Natural killer cell treated with Interleukin-12 subunit alpha and Interleukin-12 subunit beta and Interleukin-15 and Interleukin-18, amount 100 ng/mL, for 72 hours (primary cell): ENCODE data around the gene SPOCK1. TPM values are rescaled to one million over a fixed set of nuclear protein-coding genes. Genes with fewer than 3 reads are reported as not detected.

Experiments used
- ATAC-seq, 2 donors: fragments of 150-1000 bp; cut with Tn5 transposase in 1 of 2; sonication (Bioruptor Pico), chemical (Tn5 transposase) in 1 of 2; 2 replicates each; pipeline ENCODE4 v1.10.0; 2021
- DNase-seq: peaks from one replicate; pipeline ENCODE4 v3.0.0; 2022; ENCODE audit warnings: low spot score
- H3K27ac Mint-ChIP-seq, 2 donors: 1 replicate in 1 of 2; 2 replicates in 1 of 2; pipeline ENCODE4 v1.8.0; 2022; ENCODE audit warnings: mixed read lengths in 2 of 2, mild to moderate bottlenecking in 1 of 2, moderate library complexity in 1 of 2
- H3K27me3 Mint-ChIP-seq, 2 donors: 1 replicate in 1 of 2; 2 replicates in 1 of 2; pipeline ENCODE4 v1.8.0; 2022; ENCODE audit warnings: mixed read lengths in 2 of 2
- H3K36me3 Mint-ChIP-seq: one replicate; pipeline ENCODE4 v1.8.0; 2022; ENCODE audit warnings: mixed read lengths
- H3K4me1 Mint-ChIP-seq, 2 donors: 1 replicate in 1 of 2; 2 replicates in 1 of 2; pipeline ENCODE4 v1.8.0; 2022; ENCODE audit warnings: low read depth in 2 of 2, mixed read lengths in 2 of 2, mild to moderate bottlenecking in 1 of 2
- H3K4me3 Mint-ChIP-seq: one replicate; pipeline ENCODE4 v1.8.0; 2022; ENCODE audit warnings: mixed read lengths
- H3K9me3 Mint-ChIP-seq: 2 replicates; pipeline ENCODE4 v1.8.0; 2022; ENCODE audit warnings: mixed read lengths
- total RNA-seq, 2 donors: library from RNA; stranded (reverse); gene quantifications; one replicate each; pipeline ENCODE4 v1.2.3, GENCODE V29; 2022

The SPOCK1 gene
- total RNA-seq, 2 donors from 2014 or later: not detected

DNA sequence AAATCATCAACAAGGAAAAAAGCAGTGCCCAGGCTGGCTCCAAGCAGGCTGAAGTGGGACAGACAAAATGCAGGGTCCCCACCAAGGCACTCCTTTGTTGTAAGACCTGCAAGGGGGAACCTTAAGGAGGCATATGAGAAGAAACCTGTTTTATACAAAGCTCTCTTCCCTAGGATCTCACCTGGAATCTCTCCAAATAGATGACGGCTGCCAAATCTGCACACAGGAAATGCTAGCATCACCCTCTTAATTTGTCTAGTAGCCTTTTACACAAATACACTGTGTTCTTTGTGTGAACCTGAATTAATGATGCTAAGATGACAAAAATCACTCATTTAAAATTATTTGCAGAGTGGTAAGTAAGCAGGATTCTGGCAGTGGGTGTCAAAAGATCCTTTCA, 280.2 kb downstream of the SPOCK1 start:
- peaks cover 3% of the 10 kb centered on the region for H3K9me3 Mint-ChIP-seq
- H3K27ac Mint-ChIP-seq: no peak overlapping the region
- H3K27me3 Mint-ChIP-seq: peaks cover 2 to 12% of the 10 kb centered on the region in 2 donors
- H3K4me3 Mint-ChIP-seq: no peak overlapping the region
- no peaks in the 10 kb centered on the region for H3K4me1 Mint-ChIP-seq
- H3K36me3 Mint-ChIP-seq: no peaks in the 10 kb centered on the region
- ATAC-seq (no peak), DNase-seq (no peak)

DNA sequence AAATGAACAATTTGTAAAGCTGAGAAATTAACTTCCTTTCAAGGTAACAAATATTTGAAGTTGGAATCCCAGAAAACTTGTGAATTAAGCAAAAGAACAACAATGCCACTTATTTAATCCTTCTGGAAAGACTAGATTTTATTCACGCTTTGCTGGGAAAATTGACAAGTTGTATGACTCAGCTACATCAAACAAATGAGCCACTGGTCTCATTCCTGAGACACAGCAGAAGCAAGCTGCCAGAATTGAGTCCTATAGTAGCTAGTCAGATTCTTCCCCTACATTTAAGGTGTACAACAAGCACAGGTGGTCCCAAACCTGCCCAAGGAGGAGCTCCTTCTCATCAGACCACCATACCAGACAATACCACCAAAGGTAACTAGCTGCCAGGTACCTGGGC, 280.7 kb downstream of the SPOCK1 start:
- no peaks in the 10 kb centered on the region for H3K4me1 Mint-ChIP-seq
- ATAC-seq: no peak
- no peak overlapping the region for H3K4me3 Mint-ChIP-seq
- H3K27ac Mint-ChIP-seq: no peak overlapping the region
- H3K9me3 Mint-ChIP-seq: peaks cover 3% of the 10 kb centered on the region
- peaks cover 2 to 12% of the 10 kb centered on the region in 2 donors for H3K27me3 Mint-ChIP-seq
- no peak for DNase-seq
- no peaks in the 10 kb centered on the region for H3K36me3 Mint-ChIP-seq

DNA sequence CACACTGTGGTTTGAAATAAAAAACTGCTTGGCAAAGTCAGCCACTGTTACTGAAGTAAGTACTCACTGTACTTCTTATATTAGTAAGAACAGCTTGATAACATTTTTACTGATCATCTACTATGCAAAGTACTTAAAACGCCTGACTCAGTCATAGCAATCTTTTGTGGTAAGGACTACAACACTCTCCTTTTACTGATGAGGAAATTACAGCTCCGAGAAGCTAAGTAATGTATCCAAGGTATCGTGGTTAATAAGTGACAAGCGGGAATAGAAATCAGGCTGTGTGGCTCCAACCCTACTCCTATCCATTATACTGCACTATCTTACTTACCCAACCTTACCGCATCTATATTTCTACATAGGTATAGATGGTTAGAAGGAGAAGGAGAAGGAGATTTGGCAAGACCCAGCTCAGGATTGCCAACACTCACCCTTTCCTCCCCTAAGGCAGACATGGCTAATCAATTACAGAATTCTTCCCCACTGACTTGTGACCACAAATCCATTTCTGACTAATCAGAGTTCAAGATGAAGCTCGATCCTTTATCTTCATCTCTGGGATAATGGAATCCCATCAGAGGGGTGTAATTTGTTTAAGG, 281.4 kb downstream of the SPOCK1 start:
- ATAC-seq (no peak), DNase-seq (no peak)
- Mint-ChIP-seq H3K4me3 (no peak overlapping the region), H3K27ac (no peak overlapping the region), H3K36me3 (no peaks in the 10 kb centered on the region), H3K27me3 (peaks cover 2 to 12% of the 10 kb centered on the region in 2 donors), H3K9me3 (peaks cover 3% of the 10 kb centered on the region), H3K4me1 (no peaks in the 10 kb centered on the region)

DNA sequence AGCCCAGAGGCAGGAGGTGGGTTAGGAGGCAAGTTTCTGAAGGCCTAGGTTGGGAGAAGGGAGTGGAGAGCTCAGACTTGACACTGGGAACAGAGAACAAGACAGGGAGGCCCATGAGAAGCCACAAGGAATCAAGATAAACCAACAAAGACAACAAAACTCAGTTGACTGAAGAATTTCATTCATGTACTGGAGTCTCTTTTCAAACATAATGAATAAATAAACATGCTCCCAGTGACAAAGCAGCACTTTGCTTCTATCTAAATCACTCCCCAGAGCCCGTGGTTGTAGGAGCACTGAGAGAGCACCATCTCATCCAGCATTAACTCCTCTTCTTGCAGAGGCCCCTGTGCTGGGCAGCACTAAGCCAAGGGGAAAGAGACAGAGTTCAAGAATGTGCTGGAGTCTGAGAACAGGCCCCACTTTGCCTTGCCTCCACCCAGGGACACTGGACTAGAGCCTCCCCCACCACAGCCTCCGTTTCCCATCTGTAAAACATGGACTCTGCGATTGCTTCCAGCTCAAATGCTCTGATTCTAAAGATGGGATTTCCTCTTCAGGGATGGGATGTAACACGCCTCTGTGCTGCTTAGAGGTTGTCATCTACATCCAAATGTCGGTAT, 282.0 kb downstream of the SPOCK1 start:
- DNase-seq (no peak), ATAC-seq (no peak)
- Mint-ChIP-seq H3K4me1 (no peaks in the 10 kb centered on the region), H3K27ac (no peak overlapping the region), H3K9me3 (peaks cover 3% of the 10 kb centered on the region), H3K36me3 (no peaks in the 10 kb centered on the region), H3K27me3 (peaks cover 2 to 12% of the 10 kb centered on the region in 2 donors), H3K4me3 (no peak overlapping the region)

DNA sequence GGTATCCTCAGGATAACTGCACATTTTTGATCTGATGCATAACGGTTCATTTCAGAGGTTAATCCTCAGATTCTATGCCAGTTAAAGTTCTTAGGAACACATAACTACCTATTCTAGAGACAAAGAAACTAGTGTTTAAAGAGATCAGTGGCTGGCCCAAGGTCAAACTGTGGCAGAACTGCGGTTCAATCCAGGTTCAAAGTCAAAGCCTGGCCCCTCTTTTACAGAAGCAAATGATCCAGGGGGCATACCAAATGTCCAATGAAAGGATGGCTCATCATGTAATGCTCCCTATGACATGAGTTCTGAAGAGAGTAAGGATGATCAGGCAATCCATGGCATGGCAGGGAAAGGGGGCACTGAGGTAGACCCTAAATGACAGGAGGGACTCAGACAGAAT, 283.3 kb downstream of the SPOCK1 start:
- H3K36me3 Mint-ChIP-seq: no peaks in the 10 kb centered on the region
- no peaks in the 10 kb centered on the region for H3K4me1 Mint-ChIP-seq
- DNase-seq (no peak), ATAC-seq (no peak)
- no peak overlapping the region for H3K27ac Mint-ChIP-seq
- H3K4me3 Mint-ChIP-seq: no peak overlapping the region
- H3K9me3 Mint-ChIP-seq: peaks cover 3% of the 10 kb centered on the region
- peaks cover 2 to 12% of the 10 kb centered on the region in 2 donors for H3K27me3 Mint-ChIP-seq

DNA sequence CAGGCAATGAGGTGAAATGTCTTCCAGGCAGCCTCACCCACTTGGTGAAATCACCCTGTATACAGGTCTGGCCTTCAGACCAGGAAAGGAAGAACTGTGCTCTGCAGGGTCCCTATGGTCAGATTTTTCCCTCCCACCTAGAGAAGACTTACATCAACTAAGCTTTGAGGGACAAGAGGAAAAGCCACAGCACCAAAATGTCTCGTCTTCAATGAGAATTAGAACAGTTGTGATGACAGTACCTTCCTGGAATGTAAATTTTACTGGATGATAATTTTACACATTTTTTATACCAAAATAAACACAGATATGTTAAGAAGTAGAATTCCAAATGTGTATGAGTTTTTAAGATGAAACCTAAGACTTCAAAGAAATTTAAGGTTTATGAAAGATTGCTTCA, 283.9 kb downstream of the SPOCK1 start:
- Mint-ChIP-seq H3K36me3 (no peaks in the 10 kb centered on the region), H3K27ac (no peak overlapping the region), H3K4me1 (no peaks in the 10 kb centered on the region), H3K9me3 (peaks cover 3% of the 10 kb centered on the region), H3K27me3 (peaks cover 2 to 12% of the 10 kb centered on the region in 2 donors), H3K4me3 (no peak overlapping the region)
- no peak for ATAC-seq
- DNase-seq: no peak

DNA sequence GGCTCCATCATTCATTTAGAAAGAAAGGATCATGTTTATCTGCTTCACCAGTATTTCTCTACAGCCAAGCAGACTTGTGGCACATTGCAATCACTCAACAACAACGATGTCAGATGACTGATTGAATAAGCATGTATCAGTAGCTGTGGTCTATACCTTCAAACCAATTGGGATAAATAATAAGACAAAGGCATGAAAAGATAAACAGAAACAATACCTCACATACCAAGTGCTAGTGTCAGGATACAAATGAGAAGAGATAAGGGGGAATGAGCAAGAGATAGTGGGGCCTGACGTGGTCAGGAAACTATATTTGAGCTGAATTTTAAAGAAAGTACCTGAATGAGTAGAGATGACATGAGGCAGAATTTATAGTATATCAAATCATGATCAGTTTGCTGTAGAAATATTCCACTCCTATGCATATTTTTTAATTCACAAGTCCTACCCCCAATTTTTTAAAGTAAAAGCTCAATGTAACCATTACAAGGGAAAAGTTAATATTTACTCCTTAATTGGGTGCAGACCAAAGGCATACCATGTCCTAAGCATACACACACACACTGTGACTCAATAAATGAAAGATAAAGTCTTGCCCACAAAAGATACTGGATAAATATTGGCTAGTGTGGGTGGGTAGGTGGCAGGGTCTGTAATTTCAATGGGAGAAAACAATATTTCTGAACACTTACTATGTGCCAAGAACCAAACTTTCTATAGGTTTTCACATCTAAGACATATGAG, 284.5 kb downstream of the SPOCK1 start:
- no peaks in the 10 kb centered on the region for H3K4me1 Mint-ChIP-seq
- H3K27ac Mint-ChIP-seq: no peak overlapping the region
- DNase-seq (no peak), ATAC-seq (no peak)
- no peak overlapping the region for H3K4me3 Mint-ChIP-seq
- H3K36me3 Mint-ChIP-seq: no peaks in the 10 kb centered on the region
- peaks cover 3% of the 10 kb centered on the region for H3K9me3 Mint-ChIP-seq
- peaks cover 2 to 12% of the 10 kb centered on the region in 2 donors for H3K27me3 Mint-ChIP-seq

DNA sequence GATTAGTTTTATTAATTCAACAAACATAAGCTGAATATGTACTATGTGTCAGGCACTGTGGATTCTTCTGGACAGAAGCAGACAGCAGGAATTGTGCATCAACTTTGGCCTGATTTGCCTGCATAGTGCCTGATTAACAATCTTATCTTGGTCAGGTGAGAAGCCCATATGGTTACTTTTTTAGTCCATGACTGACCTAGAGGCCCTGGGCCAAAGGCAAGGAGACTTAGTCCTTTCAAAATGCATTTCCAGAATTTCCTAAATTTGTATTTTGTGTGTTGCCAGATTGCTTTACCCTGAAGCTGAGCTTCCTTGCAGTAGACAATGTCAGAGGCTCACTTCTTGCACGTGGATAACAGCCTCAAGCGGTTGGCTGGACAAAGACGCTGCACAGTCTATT, 286.7 kb downstream of the SPOCK1 start:
- Mint-ChIP-seq H3K36me3 (no peaks in the 10 kb centered on the region), H3K4me3 (no peak overlapping the region), H3K27me3 (peaks cover 2 to 12% of the 10 kb centered on the region in 2 donors), H3K27ac (no peak overlapping the region), H3K4me1 (no peaks in the 10 kb centered on the region), H3K9me3 (peaks cover 3% of the 10 kb centered on the region)
- no peak for ATAC-seq
- no peak for DNase-seq

DNA sequence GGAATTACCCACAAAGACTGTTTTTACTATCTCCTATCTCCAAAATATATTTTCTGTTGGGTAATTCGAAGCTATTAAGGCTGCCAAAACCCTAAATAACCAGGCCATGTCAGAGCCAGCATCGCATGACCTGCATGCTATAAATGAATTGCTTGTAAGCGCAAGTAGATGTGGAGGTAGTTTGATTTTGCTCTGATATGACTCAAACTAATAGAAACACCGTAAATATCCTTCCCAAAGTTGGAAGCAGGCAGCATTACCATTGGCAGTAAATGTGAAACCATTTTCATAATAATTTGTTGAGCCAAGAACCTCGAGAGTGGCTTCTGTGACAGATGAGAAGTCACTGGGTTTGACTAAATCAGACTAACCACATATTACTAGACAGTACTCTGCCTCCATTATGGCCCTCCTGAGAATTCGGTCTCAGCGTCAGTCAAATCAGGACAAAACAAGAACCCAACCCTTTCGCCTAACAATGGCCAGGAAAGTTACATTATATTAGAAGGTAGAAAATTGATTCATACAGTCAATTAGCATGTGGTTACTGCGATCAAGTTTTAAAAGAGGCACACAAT, 289.8 kb downstream of the SPOCK1 start:
- Mint-ChIP-seq H3K4me3 (no peak overlapping the region), H3K4me1 (no peaks in the 10 kb centered on the region), H3K36me3 (no peaks in the 10 kb centered on the region), H3K27me3 (peaks cover 6 to 18% of the 10 kb centered on the region in 2 donors), H3K27ac (no peak overlapping the region), H3K9me3 (peaks cover 5% of the 10 kb centered on the region)
- no peak for ATAC-seq
- no peak for DNase-seq

DNA sequence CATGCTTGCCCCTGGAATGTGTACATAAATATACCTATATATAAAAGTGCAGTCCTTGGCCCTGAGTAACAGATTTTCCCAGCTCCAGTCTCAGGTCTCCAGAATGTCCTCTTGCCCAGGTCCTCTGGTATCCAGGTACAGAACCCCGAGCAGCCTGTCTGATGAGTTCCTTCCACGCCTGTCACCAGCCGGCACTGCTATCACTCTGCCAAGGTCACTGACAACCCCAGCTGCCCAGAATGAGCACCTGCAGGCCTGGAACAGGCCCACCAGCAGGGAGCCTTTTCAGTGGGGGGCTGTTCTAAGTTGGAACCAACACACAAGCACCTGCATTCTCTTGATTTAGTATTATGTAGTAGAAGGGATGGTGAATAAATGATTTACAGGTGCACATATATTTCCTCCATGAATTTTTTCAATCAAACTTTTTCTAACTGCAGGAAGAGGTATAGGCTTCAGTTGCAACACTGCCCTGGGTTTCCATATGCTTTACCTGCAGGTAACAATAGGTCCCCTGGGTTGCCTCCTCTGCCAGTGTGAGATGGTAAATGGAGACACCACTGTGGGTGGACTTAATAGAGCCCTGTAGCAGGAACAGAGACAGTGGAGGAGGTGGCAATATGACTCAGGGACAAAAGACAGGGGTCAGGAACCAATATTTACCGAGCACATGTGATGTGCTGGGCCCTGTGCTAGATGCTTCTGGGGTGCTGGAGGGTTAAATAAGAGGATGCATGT, 291.9 kb downstream of the SPOCK1 start:
- Mint-ChIP-seq H3K27ac (no peak overlapping the region), H3K27me3 (peaks cover 6 to 19% of the 10 kb centered on the region in 2 donors), H3K4me1 (no peaks in the 10 kb centered on the region), H3K4me3 (no peak overlapping the region), H3K9me3 (peaks cover 5% of the 10 kb centered on the region), H3K36me3 (no peaks in the 10 kb centered on the region)
- no peak for DNase-seq
- ATAC-seq: no peak

DNA sequence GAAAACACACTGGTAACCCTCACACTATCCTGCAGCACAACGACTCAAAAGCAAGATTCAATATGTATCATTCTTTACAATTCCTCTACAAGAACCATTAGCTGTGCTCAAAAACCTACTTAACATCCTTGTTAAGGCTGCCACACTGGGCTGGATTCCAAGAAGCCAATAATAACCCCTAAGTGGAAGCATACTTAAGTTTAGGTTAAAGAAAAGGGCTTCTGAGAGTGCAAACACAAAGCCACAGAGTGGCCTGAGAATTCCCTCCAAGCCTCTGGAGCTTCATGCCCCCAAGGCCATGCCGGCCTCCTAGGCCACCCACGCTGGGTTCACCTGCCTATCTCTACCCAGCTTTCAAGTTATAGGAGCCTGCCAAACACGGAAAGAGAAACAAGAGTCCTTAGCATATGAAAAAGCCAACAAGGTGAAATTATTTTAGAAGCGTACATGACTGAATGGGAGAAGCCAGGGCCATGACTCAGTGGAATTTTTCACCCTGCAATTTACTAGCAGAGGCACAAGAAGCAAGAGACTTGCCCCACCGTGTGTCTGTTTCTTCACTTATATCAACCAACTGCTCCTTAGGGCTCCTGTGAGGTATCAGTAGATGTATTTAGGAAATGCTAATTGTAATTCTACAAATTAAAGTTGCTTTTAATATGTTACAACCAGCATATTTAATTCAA, 293.0 kb downstream of the SPOCK1 start:
- H3K9me3 Mint-ChIP-seq: peaks cover 5% of the 10 kb centered on the region
- peaks cover 6 to 19% of the 10 kb centered on the region in 2 donors for H3K27me3 Mint-ChIP-seq
- H3K36me3 Mint-ChIP-seq: no peaks in the 10 kb centered on the region
- no peak overlapping the region for H3K27ac Mint-ChIP-seq
- DNase-seq: no peak
- ATAC-seq: no peak
- no peaks in the 10 kb centered on the region for H3K4me1 Mint-ChIP-seq
- no peak overlapping the region for H3K4me3 Mint-ChIP-seq

DNA sequence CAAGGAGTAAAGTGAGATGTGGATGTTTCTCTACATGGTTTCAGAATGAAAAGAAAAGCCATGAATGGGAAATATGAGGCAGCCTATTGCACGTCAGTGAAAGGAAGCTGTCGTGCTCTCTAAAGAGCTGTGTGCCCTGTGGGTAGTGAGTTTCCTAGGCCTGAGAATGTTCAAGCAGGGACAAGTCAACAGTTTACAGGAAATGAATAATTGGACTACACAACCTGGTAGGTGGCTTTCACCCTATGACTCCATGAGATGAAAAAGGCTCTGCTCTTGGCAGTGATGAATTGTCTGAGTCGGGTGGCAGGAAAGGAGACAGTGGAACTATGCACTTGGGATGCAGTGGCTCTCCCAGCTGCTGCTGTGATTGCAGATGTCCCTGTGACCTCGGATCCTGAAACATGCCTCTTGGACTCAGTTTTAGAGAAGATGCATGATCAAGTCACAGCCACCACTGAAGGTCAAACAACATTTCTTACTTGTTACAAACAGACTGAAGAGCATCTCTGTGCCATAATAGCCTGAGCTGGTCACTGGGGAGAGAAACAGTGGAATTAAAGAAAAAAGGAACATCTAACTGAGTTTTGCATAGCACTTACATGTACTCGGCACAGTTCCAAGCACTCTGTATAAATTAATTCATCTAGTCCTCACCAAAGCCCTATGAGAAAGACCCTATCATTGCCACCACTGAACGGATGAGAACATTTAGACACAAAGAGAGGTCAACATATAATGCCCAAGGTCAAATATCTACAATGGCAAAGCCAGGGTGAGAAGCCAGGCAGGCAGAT, 293.7 kb downstream of the SPOCK1 start:
- H3K36me3 Mint-ChIP-seq: no peaks in the 10 kb centered on the region
- peaks cover 6 to 19% of the 10 kb centered on the region in 2 donors for H3K27me3 Mint-ChIP-seq
- H3K27ac Mint-ChIP-seq: no peak overlapping the region
- H3K4me1 Mint-ChIP-seq: no peaks in the 10 kb centered on the region
- peaks cover 5% of the 10 kb centered on the region for H3K9me3 Mint-ChIP-seq
- DNase-seq: no peak
- ATAC-seq: no peak
- H3K4me3 Mint-ChIP-seq: no peak overlapping the region
